Panc1 (cell line): ENCODE data around the gene MBLAC2. TPM values are rescaled to one million over a fixed set of nuclear protein-coding genes. Genes with fewer than 3 reads are reported as not detected.

Experiments
- ATAC-seq: fragments of 200-7000 bp; cut with Tn5 transposase; 2 replicates; pipeline ENCODE4 v1.9.1; 2020; ENCODE audit warnings: mild to moderate bottlenecking, moderate library complexity
- BruUV-seq: library from RNA; stranded (reverse); fragments of 400-500 nt; replicated peaks from 2 replicates; lab custom pipeline; 2021; lab: Mats Ljungman, UMichigan
- CTCF ChIA-PET: fragments of 300-600 bp; sonication (Branson Sonifier 250); formaldehyde crosslinking; loops from one replicate; lab custom pipeline; 2022; ENCODE audit warnings: antibody characterized with exemption; lab: Charles Lee
- POLR2A ChIA-PET: fragments of 300-600 bp; sonication (Branson Sonifier 250); formaldehyde crosslinking; loops from one replicate; lab custom pipeline; 2022; ENCODE audit warnings: antibody characterized with exemption; lab: Charles Lee
- DNase-seq: peaks from one replicate; pipeline ENCODE4 v3.0.0-alpha.2; 2010; ENCODE audit warnings: low read depth, low spot score
- H3K27ac ChIP-seq: 2 replicates; pipeline ENCODE4 v1.5.1; 2011; ENCODE audit warnings: mild to moderate bottlenecking, low read length, inconsistent platforms
- H3K27me3 ChIP-seq: fragments of 200-500 bp; sonication (Bioruptor generic); 2 replicates; pipeline ENCODE4 v1.6.0; 2014; ENCODE audit warnings: low read length, inconsistent platforms; ENCODE audit not compliant: control insufficient read depth, insufficient read depth
- H3K36me3 ChIP-seq: fragments of 200-500 bp; sonication (Bioruptor generic); 2 replicates; pipeline ENCODE4 v1.5.1; 2014; ENCODE audit warnings: inconsistent platforms, mild to moderate bottlenecking, low read length, moderate library complexity; ENCODE audit not compliant: control insufficient read depth, insufficient read depth
- H3K4me1 ChIP-seq: 2 replicates; pipeline ENCODE4 v1.5.1; 2011; ENCODE audit warnings: inconsistent platforms, mild to moderate bottlenecking, low read length, moderate library complexity; ENCODE audit not compliant: control insufficient read depth, insufficient read depth
- H3K4me3 ChIP-seq, 2 experiments: 2 replicates each; pipeline ENCODE4 v1.5.1; 2011 to 2012; ENCODE audit warnings: low read depth in 2 of 2, low read length in 2 of 2, mild to moderate bottlenecking in 2 of 2, inconsistent platforms in 1 of 2, moderate library complexity in 1 of 2
- H3K9me3 ChIP-seq: fragments of 200-500 bp; sonication (Bioruptor generic); 2 replicates; pipeline ENCODE4 v1.5.1; 2014; ENCODE audit warnings: low read depth, mild to moderate bottlenecking, inconsistent platforms, low read length, moderate library complexity; ENCODE audit not compliant: control insufficient read depth, insufficient read depth
- CTCF ChIP-seq: fragments of 450-650 bp; IDR thresholded peaks from 2 replicates; pipeline ENCODE4 v1.5.1; 2017; ENCODE audit warnings: mild to moderate bottlenecking
- POLR2AphosphoS5 ChIP-seq: IDR thresholded peaks from 2 replicates; pipeline ENCODE4 v1.6.1; 2012; ENCODE audit warnings: mild to moderate bottlenecking, low read depth, low read length, moderate library complexity
- SIN3A ChIP-seq: IDR thresholded peaks from 2 replicates; pipeline ENCODE4 v1.6.1; 2012; ENCODE audit warnings: low read depth, mild to moderate bottlenecking, low read length, moderate library complexity, borderline replicate concordance; ENCODE audit not compliant: insufficient read depth
- TCF7L2 ChIP-seq: IDR thresholded peaks from 2 replicates; pipeline ENCODE4 v1.6.1; 2011; ENCODE audit warnings: mild to moderate bottlenecking, low read depth, low read length, inconsistent platforms
- in situ Hi-C: cut with HindIII; loops from 2 replicates; pipeline ENCODE4 v1.10.0; 2016; ENCODE audit warnings: low sequenced_read_pairs, low pct_unique_long_range_greater_than_20kb
- intact Hi-C: fragments of 100-400 bp; cut with micrococcal nuclease; formaldehyde crosslinking; loops from one replicate; pipeline ENCODE4 v1.10.0; 2022; ENCODE audit not compliant: unreplicated experiment
- total RNA-seq: library from RNA; stranded (reverse); gene quantifications from one replicate; pipeline ENCODE4 v1.2.1, GENCODE V29; 2021; ENCODE audit not compliant: unreplicated experiment

The MBLAC2 gene
- total RNA-seq, 1 experiment from 2014 or later: 5.9 TPM

DNA sequence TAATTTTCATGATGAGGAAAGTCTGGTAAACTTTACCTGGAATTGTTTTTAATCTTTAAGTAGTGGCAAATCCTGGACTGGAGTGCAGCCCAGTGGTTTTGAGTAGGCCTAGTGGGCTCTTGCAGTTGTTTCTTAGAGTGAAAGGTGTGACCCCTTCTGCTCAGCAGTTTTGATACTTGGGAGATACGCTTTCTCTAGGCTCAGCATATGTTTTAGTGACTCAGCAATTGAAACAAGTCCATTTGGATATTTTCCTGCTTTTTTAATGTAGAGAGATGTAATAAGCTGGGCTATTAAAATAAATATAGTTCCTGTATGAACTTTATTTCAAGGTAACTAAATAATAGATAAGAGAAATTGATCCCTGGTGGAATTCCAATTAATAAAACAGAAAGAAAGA is 6.1 kb upstream of the MBLAC2 start:
- CTCF ChIA-PET: no interaction called here
- TF ChIP-seq TCF7L2 (no peak), SIN3A (no peak)
- Histone ChIP-seq H3K27ac (no peak overlapping the region), H3K27me3 (no peaks in the 10 kb centered on the region), H3K36me3 (peaks cover 3% of the 10 kb centered on the region; the same call in 1 of the 2 replicates), H3K4me3 (no peak overlapping the region), H3K4me1 (peaks cover 13% of the 10 kb centered on the region), H3K9me3 (no peaks in the 10 kb centered on the region)
- ATAC-seq (no peak), DNase-seq (no peak)
- in situ Hi-C loops: no loop called here
- no TSS peak for BruUV-seq
- intact Hi-C loops: no loop called here
- POLR2A ChIA-PET: no interaction called here

GRCh38 chr5:90479611-90480385 is 5.2 kb upstream of the MBLAC2 start:
- intact Hi-C loops: no loop called here
- ChIA-PET CTCF (no interaction called here), POLR2A (no interaction called here)
- no peaks in the 10 kb centered on the region; the same call in 1 of the 2 replicates for H3K36me3 ChIP-seq
- no peaks in the 10 kb centered on the region for H3K9me3 ChIP-seq
- H3K27ac ChIP-seq: no peak overlapping the region
- H3K27me3 ChIP-seq: no peaks in the 10 kb centered on the region
- BruUV-seq: no TSS peak
- no peak for ATAC-seq
- in situ Hi-C loops: no loop called here
- TF ChIP-seq POLR2AphosphoS5: no peak
- no peak for TF ChIP-seq CTCF
- TF ChIP-seq SIN3A: no peak
- TF ChIP-seq TCF7L2: no peak
- H3K4me3 ChIP-seq: no peak overlapping the region
- peaks cover 13% of the 10 kb centered on the region for H3K4me1 ChIP-seq
- DNase-seq: no peak

- no peaks in the 10 kb centered on the region for H3K9me3 ChIP-seq
- no peak overlapping the region for H3K27ac ChIP-seq
- no TSS peak for BruUV-seq
- H3K4me3 ChIP-seq: no peak overlapping the region
- intact Hi-C loops (no loop called here), in situ Hi-C loops (no loop called here)
- H3K4me1 ChIP-seq: peaks cover 17% of the 10 kb centered on the region
- DNase-seq: no peak
- ATAC-seq: no peak
- H3K36me3 ChIP-seq: no peaks in the 10 kb centered on the region; the same call in none of the 2 replicates
- H3K27me3 ChIP-seq: no peaks in the 10 kb centered on the region
- CTCF ChIA-PET: no interaction called here
- TF ChIP-seq CTCF (no peak), SIN3A (no peak)
- POLR2A ChIA-PET: no interaction called here
These were observed 3.1 kb upstream of the MBLAC2 start for GRCh38 chr5:90477621-90478215.
